HEK293 (cell line): Measurements from ENCODE around the gene ZNF782.

ENCODE experiments used
- CTCF ChIP-seq: fragments of 450-650 bp; formaldehyde crosslinking; IDR thresholded peaks from 2 replicates; pipeline ENCODE4 v1.5.1; 2016; ENCODE audit warnings: missing biosample characterization, missing genetic modification characterization
- RBAK ChIP-seq: fragments of 450-650 bp; formaldehyde crosslinking; IDR thresholded peaks from 2 replicates; pipeline ENCODE4 v1.5.1; 2016; ENCODE audit warnings: missing biosample characterization, missing genetic modification characterization
- YY1 ChIP-seq: fragments of 450-650 bp; formaldehyde crosslinking; IDR thresholded peaks from 2 replicates; pipeline ENCODE4 v1.5.1; 2018; ENCODE audit warnings: missing biosample characterization, missing genetic modification characterization
- ZNF114 ChIP-seq: fragments of 450-650 bp; formaldehyde crosslinking; IDR thresholded peaks from 2 replicates; pipeline ENCODE4 v1.5.0; 2017; ENCODE audit warnings: missing biosample characterization, missing genetic modification characterization
- ZNF223 ChIP-seq: fragments of 450-650 bp; formaldehyde crosslinking; IDR thresholded peaks from 2 replicates; pipeline ENCODE4 v1.5.1; 2016; ENCODE audit warnings: missing biosample characterization, missing genetic modification characterization

GRCh38 chr9:96892131-96892530, 37.8 kb upstream of the ZNF782 start:
- TF ChIP-seq CTCF (no peak), RBAK (no peak), ZNF223 (tag by site-specific recombination) (no peak), ZNF114 (tag by site-specific recombination) (no peak), YY1 (tag by site-specific recombination) (no peak)
